HepG2 (cell line): ENCODE results near the gene PALM. TPM values are rescaled to one million over a fixed set of nuclear protein-coding genes. Genes with fewer than 3 reads are reported as not detected.

Source experiments
- ARNTL ChIP-seq: sonication (generic); formaldehyde crosslinking; IDR thresholded peaks from 2 replicates; pipeline ENCODE4 v1.4.0; 2020; ENCODE audit warnings: mild to moderate bottlenecking, missing genetic modification reagents
- ATF4 ChIP-seq, 2 experiments: fragments of 450-650 bp in 1 of 2; sonication (generic) in 1 of 2; formaldehyde crosslinking; IDR thresholded peaks; 2 replicates each; pipeline versions ENCODE4 v1.5.0 to v1.8.0; 2020 to 2022; ENCODE audit warnings: mild to moderate bottlenecking in 1 of 2, missing genetic modification reagents in 1 of 2
- CREB3 ChIP-seq: sonication (generic); formaldehyde crosslinking; IDR thresholded peaks from 2 replicates; pipeline ENCODE4 v1.5.0; 2020; ENCODE audit warnings: missing genetic modification reagents
- HDAC6 ChIP-seq: fragments of 200-600 bp; sonication (generic); IDR thresholded peaks from 2 replicates; pipeline ENCODE4 v1.7.0; 2017; ENCODE audit warnings: mild to moderate bottlenecking, antibody characterized with exemption, low read length, low read depth
- HNRNPUL1 ChIP-seq: fragments of 200-400 bp; formaldehyde crosslinking; IDR thresholded peaks from 2 replicates; pipeline ENCODE4 v1.6.1; 2017; ENCODE audit warnings: low read depth, mild to moderate bottlenecking, low read length, moderate library complexity
- JUN ChIP-seq: sonication (generic); formaldehyde crosslinking; IDR thresholded peaks from 2 replicates; pipeline ENCODE4 v1.4.0; 2020; ENCODE audit warnings: mild to moderate bottlenecking, missing genetic modification reagents
- NR2F6 ChIP-seq, 2 experiments: IDR thresholded peaks; 2 replicates each; pipeline ENCODE4 v1.6.1; 2016; ENCODE audit warnings: antibody characterized with exemption in 1 of 2, mild to moderate bottlenecking in 1 of 2
- RFX1 ChIP-seq: fragments of 450-650 bp; IDR thresholded peaks from 2 replicates; pipeline ENCODE4 v1.6.1; 2017
- SIN3B ChIP-seq: fragments of 150-350 bp; IDR thresholded peaks from 2 replicates; pipeline ENCODE4 v1.6.1; 2014; ENCODE audit warnings: low read length
- SMAD1 ChIP-seq: sonication (generic); formaldehyde crosslinking; IDR thresholded peaks from 2 replicates; pipeline ENCODE4 v1.4.0; 2020; ENCODE audit warnings: missing genetic modification reagents, low read depth, mild to moderate bottlenecking, borderline replicate concordance
- TFDP2 ChIP-seq: sonication (generic); formaldehyde crosslinking; IDR thresholded peaks from 2 replicates; pipeline ENCODE4 v1.4.0; 2020; ENCODE audit warnings: missing genetic modification reagents
- THAP9 ChIP-seq: sonication (generic); formaldehyde crosslinking; IDR thresholded peaks from 2 replicates; pipeline ENCODE4; 2020; ENCODE audit warnings: missing genetic modification reagents, mild to moderate bottlenecking, borderline replicate concordance
- ZEB1 ChIP-seq: IDR thresholded peaks from 2 replicates; pipeline ENCODE4 v1.6.1; 2012; ENCODE audit warnings: mild to moderate bottlenecking, low read depth, inconsistent platforms; ENCODE audit not compliant: insufficient replicate concordance
- ZFP1 ChIP-seq: IDR thresholded peaks from 2 replicates; pipeline ENCODE4 v1.6.1; 2016
- ZNF138 ChIP-seq: sonication (generic); formaldehyde crosslinking; IDR thresholded peaks from 2 replicates; pipeline ENCODE4 v1.5.0; 2020; ENCODE audit warnings: mild to moderate bottlenecking, low read depth, missing genetic modification reagents
- ZNF30 ChIP-seq: sonication (generic); formaldehyde crosslinking; IDR thresholded peaks from 2 replicates; pipeline ENCODE4 v1.5.0; 2020; ENCODE audit warnings: mild to moderate bottlenecking, missing genetic modification reagents
- ZNF687 ChIP-seq: sonication (generic); formaldehyde crosslinking; IDR thresholded peaks from 2 replicates; pipeline ENCODE4 v1.5.1; 2020; ENCODE audit warnings: mild to moderate bottlenecking, missing genetic modification reagents, moderate library complexity
- ZNF781 ChIP-seq: sonication (generic); formaldehyde crosslinking; IDR thresholded peaks from 2 replicates; pipeline ENCODE4 v1.5.1; 2020; ENCODE audit warnings: borderline replicate concordance, mild to moderate bottlenecking, missing genetic modification reagents; ENCODE audit errors: not compliant biosample characterization
- ZNF883 ChIP-seq: sonication (generic); formaldehyde crosslinking; IDR thresholded peaks from 2 replicates; pipeline ENCODE4 v1.5.1; 2020; ENCODE audit warnings: mild to moderate bottlenecking, missing genetic modification reagents; ENCODE audit errors: not compliant biosample characterization
- polyA plus RNA-seq, 8 experiments: library from polyadenylated mRNA; depleted of rRNA in 3 of 8; stranded (reverse) in 7 of 8; unstranded in 1 of 8; fragments of >200 nt; fragmentation: Illumina TruSeq in 4 of 8; extraction: Trizol in 4 of 8; gene quantifications; 2 replicates each; pipeline versions ENCODE4 v1.2.1 to v1.2.3, GENCODE V29; 2011 to 2016; ENCODE audit warnings: low read depth in 4 of 8, missing spikeins in 1 of 8, mixed read lengths in 1 of 8; ENCODE audit not compliant: insufficient read depth in 1 of 8
- total RNA-seq, 5 experiments: library from RNA; depleted of rRNA; stranded (reverse); fragments of >200 nt; fragmentation: Illumina TruSeq; extraction: Trizol; gene quantifications; 2 replicates each; pipeline ENCODE4 v1.2.3, GENCODE V29; 2016; ENCODE audit warnings: low read depth in 1 of 5

PALM gene
- total and polyA plus RNA-seq, 2 of the 13 experiments (the other 11 are each of a cell fraction or from before 2014, with no cell fraction given), result 4.0 to 9.7 TPM

- no peak for TF ChIP-seq ARNTL (CRISPR knock-in tag)
- no peak for TF ChIP-seq ZNF781 (CRISPR knock-in tag)
- no peak for TF ChIP-seq SMAD1
- TF ChIP-seq JUN (CRISPR knock-in tag), result no peak
- TF ChIP-seq NR2F6 (IDR thresholded peaks at IDR 0.05), result peak; percentile 69
- TF ChIP-seq NR2F6 (CRISPR knock-in tag; IDR thresholded peaks at IDR 0.05), result peak; percentile 87
- TF ChIP-seq TFDP2 (CRISPR knock-in tag), result no peak
- no peak for TF ChIP-seq RFX1
- TF ChIP-seq THAP9 (CRISPR knock-in tag), result no peak
- TF ChIP-seq ZEB1, result no peak
- no peak for TF ChIP-seq ZNF138
- TF ChIP-seq CREB3 (CRISPR knock-in tag), result no peak
- TF ChIP-seq ZNF30 (CRISPR knock-in tag), result no peak
- TF ChIP-seq SIN3B, result no peak
- TF ChIP-seq HDAC6, result no peak
- no peak for TF ChIP-seq HNRNPUL1
- peak; percentile 49 for TF ChIP-seq ZNF883 (CRISPR knock-in tag)
- TF ChIP-seq ATF4 (CRISPR knock-in tag; IDR thresholded peaks at IDR 0.05), result no peak
- peak; percentile 66 for TF ChIP-seq ZNF687 (CRISPR knock-in tag)
- TF ChIP-seq ZFP1, result no peak
These were observed 34.2 kb upstream of the PALM start (continued) for GRCh38 chr19:674282-675151.
